Suprapubic skin (tissue), 4 donors: Measurements from ENCODE around the gene ZBTB5. TPM values are rescaled to one million over a fixed set of nuclear protein-coding genes. Genes with fewer than 3 reads are reported as not detected.
"Not testable (repeated sequence)": the region's sequence is repeated elsewhere in the genome, so short reads cannot be mapped to it uniquely, and the experiment has no call there.

Experiments used
- DNase-seq, 2 donors: peaks; one replicate each; pipeline ENCODE4 v3.0.0-alpha.2; 2019; ENCODE audit warnings: low spot score in 2 of 2
- H3K27ac ChIP-seq: fragments of 200-600 bp; sonication (generic); one replicate; pipeline ENCODE4 v1.5.1; 2019
- H3K27me3 ChIP-seq: fragments of 200-600 bp; sonication (generic); one replicate; pipeline ENCODE4 v1.5.1; 2019
- H3K36me3 ChIP-seq: fragments of 200-600 bp; sonication (generic); one replicate; pipeline ENCODE4 v1.5.1; 2019
- H3K4me1 ChIP-seq: fragments of 200-600 bp; sonication (generic); one replicate; pipeline ENCODE4 v1.5.1; 2019
- H3K4me3 ChIP-seq: fragments of 200-600 bp; sonication (generic); one replicate; pipeline ENCODE4 v1.5.1; 2019; ENCODE audit warnings: mild to moderate bottlenecking
- H3K9me3 ChIP-seq: fragments of 200-600 bp; sonication (generic); one replicate; pipeline ENCODE4 v1.5.1; 2019
- CTCF ChIP-seq, 2 donors: fragments of 200-600 bp in 1 of 2; fragments of 450-650 bp in 1 of 2; sonication (generic) in 1 of 2; IDR thresholded peaks; one replicate each; pipeline ENCODE4 v1.5.1; 2016 to 2019; ENCODE audit warnings: antibody characterized with exemption in 2 of 2, mild to moderate bottlenecking in 1 of 2, moderate library complexity in 1 of 2
- EP300 ChIP-seq: sonication (generic); formaldehyde crosslinking; IDR thresholded peaks from one replicate; pipeline ENCODE4 v1.6.1; 2017; ENCODE audit warnings: antibody characterized with exemption
- POLR2A ChIP-seq, 2 donors: fragments of 450-650 bp; IDR thresholded peaks; one replicate each; pipeline ENCODE4 v1.6.1; 2017; ENCODE audit warnings: antibody characterized with exemption in 2 of 2, mild to moderate bottlenecking in 2 of 2, moderate library complexity in 2 of 2
- POLR2AphosphoS5 ChIP-seq, 3 donors: sonication (generic); formaldehyde crosslinking; IDR thresholded peaks; one replicate each; pipeline ENCODE4 v1.6.1; 2017; ENCODE audit warnings: antibody characterized with exemption in 3 of 3
- WGBS: methylation state at CpG from one replicate; pipeline ENCODE4 v1.1.5; 2018; 5-methylcytosine and 5-hydroxymethylcytosine counted together
- total RNA-seq, 4 donors: library from RNA; depleted of rRNA; stranded (reverse); fragments of >200 nt; gene quantifications; one replicate each; pipeline ENCODE4 v1.1.0, GENCODE V29; 2016

Gene ZBTB5
- total RNA-seq, 4 donors from 2014 or later = 18.0 to 24.7 (median 23.5) TPM

- Histone ChIP-seq H3K4me3 (peak overlapping the region; percentile 28), H3K27ac (peak overlapping the region; percentile 75), H3K27me3 (no peaks in the 10 kb centered on the region), H3K4me1 (peaks cover 15% of the 10 kb centered on the region), H3K36me3 (no peaks in the 10 kb centered on the region), H3K9me3 (peaks cover 6% of the 10 kb centered on the region)
- no peak for DNase-seq
- WGBS = 12% methylated on average over 7 of the region's 7 CpGs
- no peak for TF ChIP-seq POLR2AphosphoS5 (IDR thresholded peaks at IDR 0.05)
- TF ChIP-seq EP300 = no peak
- no peak for TF ChIP-seq POLR2A (IDR thresholded peaks at IDR 0.05)
- no peak for TF ChIP-seq CTCF (IDR thresholded peaks at IDR 0.05)
Measured at GRCh38 chr9:37471942-37472684, 6.9 kb upstream of the ZBTB5 start.

GRCh38 chr9:37468620-37469019, 3.4 kb upstream of the ZBTB5 start:
- WGBS = 92% methylated on average over 6 of the region's 6 CpGs
- H3K36me3 ChIP-seq = no peaks in the 10 kb centered on the region

GRCh38 chr9:37467530-37467929, 2.3 kb upstream of the ZBTB5 start:
- DNase-seq, H3K9me3 ChIP-seq, H3K36me3 ChIP-seq, H3K4me3 ChIP-seq, H3K27ac ChIP-seq, H3K27me3 ChIP-seq: not testable (repeated sequence)
- WGBS = 93% methylated on average over 17 of the region's 17 CpGs
- peaks cover 39% of the 10 kb centered on the region for H3K4me1 ChIP-seq

More at GRCh38 chr9:37468620-37469019, 3.4 kb upstream of the ZBTB5 start:
- Histone ChIP-seq H3K4me1 (peaks cover 32% of the 10 kb centered on the region), H3K9me3 (no peaks in the 10 kb centered on the region), H3K4me3 (no peak overlapping the region), H3K27me3 (no peaks in the 10 kb centered on the region), H3K27ac (no peak overlapping the region)
- no peak for DNase-seq
- TF ChIP-seq POLR2AphosphoS5 (IDR thresholded peaks at IDR 0.05) = no peak
- TF ChIP-seq POLR2A (IDR thresholded peaks at IDR 0.05) = no peak
- no peak for TF ChIP-seq EP300
- TF ChIP-seq CTCF (IDR thresholded peaks at IDR 0.05) = no peak

GRCh38 chr9:37466037-37466709, 923 bp upstream of the ZBTB5 start:
- Histone ChIP-seq H3K27me3 (no peaks in the 10 kb centered on the region), H3K27ac (peak overlapping the region; percentile 98), H3K36me3 (no peaks in the 10 kb centered on the region), H3K9me3 (no peaks in the 10 kb centered on the region), H3K4me1 (peaks cover 42% of the 10 kb centered on the region), H3K4me3 (peak overlapping the region; percentile 79)
- WGBS = 0% methylated on average over 19 of the region's 47 CpGs
- TF ChIP-seq EP300 (no peak), POLR2AphosphoS5 (IDR thresholded peaks at IDR 0.05) (no peak), POLR2A (IDR thresholded peaks at IDR 0.05) (no peak), CTCF (IDR thresholded peaks at IDR 0.05) (no peak)
- peak; percentile 86 to 90 for DNase-seq

- H3K4me1 ChIP-seq = peaks cover 42% of the 10 kb centered on the region
- peak; percentile 88 to 92 for DNase-seq
- peak overlapping the region; percentile 79 for H3K4me3 ChIP-seq
- peak overlapping the region; percentile 98 for H3K27ac ChIP-seq
- H3K27me3 ChIP-seq = no peaks in the 10 kb centered on the region
- under 1% methylated on average over 37 of the region's 47 CpGs for WGBS
- TF ChIP-seq EP300 (no peak), CTCF (IDR thresholded peaks at IDR 0.05) (no peak), POLR2A (IDR thresholded peaks at IDR 0.05) (no peak), POLR2AphosphoS5 (IDR thresholded peaks at IDR 0.05) (no peak)
- no peaks in the 10 kb centered on the region for H3K36me3 ChIP-seq
- no peaks in the 10 kb centered on the region for H3K9me3 ChIP-seq
Measured at GRCh38 chr9:37464426-37465248, 613 bp downstream of the ZBTB5 start.
